GM12892 (cell line): ENCODE results near the gene HSF2BP.
"Not testable (repeated sequence)": the region's sequence is repeated elsewhere in the genome, so short reads cannot be mapped to it uniquely, and the experiment has no call there.

Experiments used
- DNase-seq: peaks from one replicate; pipeline ENCODE4 v3.0.0; 2011; ENCODE audit not compliant: insufficient read length
- FAIRE-seq: peaks from 2 replicates; lab custom pipeline; 2011; peaks lifted over from hg19 to GRCh38; lab: Jason Lieb, UNC
- POLR2A ChIP-seq: IDR thresholded peaks from 2 replicates; pipeline ENCODE4 v1.6.1; 2011; ENCODE audit warnings: low read depth, low read length, control low read depth
- POLR2AphosphoS5 ChIP-seq: IDR thresholded peaks from 2 replicates; pipeline ENCODE4 v1.6.1; 2011; ENCODE audit warnings: low read depth, low read length, control low read depth
- TAF1 ChIP-seq: IDR thresholded peaks from 2 replicates; pipeline ENCODE4 v1.6.1; 2011; ENCODE audit warnings: low read depth, mild to moderate bottlenecking, control low read depth, low read length, borderline replicate concordance

Gene HSF2BP

DNA sequence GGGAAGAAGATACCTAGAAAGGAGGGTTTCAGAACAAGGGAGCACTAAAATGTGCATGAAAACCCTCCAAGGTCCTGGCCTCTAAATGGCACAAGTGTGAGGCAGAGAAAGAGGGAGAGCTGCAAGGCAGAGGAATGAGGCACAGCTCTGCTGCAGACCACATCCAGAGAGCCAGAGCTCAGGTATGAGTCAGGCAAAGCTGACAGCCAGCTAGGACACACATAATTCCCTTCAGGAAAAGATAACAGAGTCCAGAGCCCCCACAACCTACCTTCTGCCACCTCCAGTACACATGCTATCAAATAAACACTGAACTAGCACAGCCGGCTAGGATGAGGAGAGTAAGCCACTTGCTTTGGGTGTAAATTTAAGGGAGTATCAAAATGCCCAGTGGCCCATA is 62.2 kb downstream of the HSF2BP start:
- no peak for FAIRE-seq
- DNase-seq, result no peak
- TF ChIP-seq TAF1, result no peak
- no peak for TF ChIP-seq POLR2A
- no peak for TF ChIP-seq POLR2AphosphoS5

- FAIRE-seq (no peak), DNase-seq (no peak)
- TF ChIP-seq POLR2AphosphoS5, result no peak
- no peak for TF ChIP-seq TAF1
- TF ChIP-seq POLR2A, result no peak
Observed at GRCh38 chr21:43596616-43597015, 62.7 kb downstream of the HSF2BP start.

GRCh38 chr21:43595769-43596168 is 63.5 kb downstream of the HSF2BP start:
- DNase-seq, FAIRE-seq: not testable (repeated sequence)

- DNase-seq (no peak), FAIRE-seq (no peak)
Observed at GRCh38 chr21:43593078-43593477, 66.2 kb downstream of the HSF2BP start.

DNA sequence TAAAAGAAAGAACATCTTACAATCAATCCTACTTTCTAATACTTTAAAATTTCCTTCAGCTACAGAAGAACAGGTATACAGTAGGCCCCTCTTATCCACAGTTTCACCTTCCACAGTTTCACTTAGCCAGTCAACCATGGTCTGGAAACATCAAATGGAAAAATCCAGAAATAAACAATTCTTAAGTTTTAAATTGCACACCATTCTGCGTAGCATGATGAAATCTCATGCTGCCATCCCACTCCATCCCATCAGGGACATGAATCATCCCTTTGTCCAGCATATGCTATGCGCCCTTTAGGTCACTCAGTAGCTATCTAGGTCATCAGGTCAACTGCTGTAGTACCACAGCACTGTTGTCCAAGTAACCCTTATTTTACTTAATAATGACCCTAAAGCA is 67.7 kb downstream of the HSF2BP start:
- FAIRE-seq, result no peak
- no peak for TF ChIP-seq POLR2A
- TF ChIP-seq TAF1, result no peak
- no peak for TF ChIP-seq POLR2AphosphoS5
- no peak for DNase-seq

More at GRCh38 chr21:43593078-43593477, 66.2 kb downstream of the HSF2BP start:
- TF ChIP-seq POLR2AphosphoS5 (no peak), POLR2A (no peak), TAF1 (no peak)

DNA sequence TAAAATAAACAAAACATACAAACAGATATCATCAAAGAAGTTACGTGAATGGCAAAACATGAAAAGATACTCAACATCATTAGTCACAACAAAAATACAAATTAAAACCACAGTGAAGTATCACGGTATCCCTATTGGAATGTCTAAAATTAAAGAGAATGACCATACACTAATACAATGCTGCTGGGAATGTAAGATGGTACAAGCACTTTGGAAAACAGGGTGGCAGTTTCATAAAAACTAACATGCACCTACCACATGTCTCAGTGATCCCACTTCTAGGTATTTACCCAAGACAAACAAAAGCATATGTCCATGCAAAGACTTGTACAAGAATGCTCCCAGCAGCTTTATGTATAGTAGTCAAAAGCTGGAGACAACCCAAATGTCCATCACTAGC is 69.1 kb downstream of the HSF2BP start:
- DNase-seq (no peak), FAIRE-seq (no peak)
- TF ChIP-seq TAF1, result no peak
- no peak for TF ChIP-seq POLR2AphosphoS5
- TF ChIP-seq POLR2A, result no peak

- DNase-seq (no peak), FAIRE-seq (no peak)
- TF ChIP-seq TAF1 (no peak), POLR2A (no peak), POLR2AphosphoS5 (no peak)
Observed at GRCh38 chr21:43588957-43589356, 70.3 kb downstream of the HSF2BP start.

DNA sequence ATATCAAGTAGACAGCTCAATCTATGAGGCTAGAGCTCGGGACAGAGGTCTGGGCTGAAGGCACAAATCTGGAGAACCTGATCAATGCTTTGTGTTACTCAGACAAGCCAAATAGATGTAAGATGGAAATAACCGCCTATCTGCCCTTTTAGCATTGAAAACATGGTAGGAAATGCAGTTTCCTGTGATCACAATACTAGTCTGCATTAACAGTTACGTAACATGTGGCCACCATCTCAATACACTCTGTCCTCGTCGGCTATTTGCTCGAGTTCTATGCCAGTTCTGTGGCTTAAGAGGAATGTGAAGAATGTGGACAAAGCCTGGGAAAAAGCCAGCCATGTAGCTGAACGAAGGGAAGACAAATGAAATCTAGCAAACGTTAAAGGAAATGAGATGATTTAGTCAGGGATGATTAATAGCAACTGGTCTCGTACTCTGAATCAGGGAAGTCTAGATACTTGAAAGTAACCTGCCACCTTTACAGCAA is 73.3 kb downstream of the HSF2BP start:
- FAIRE-seq (peak; percentile 40), DNase-seq (no peak)
- no peak for TF ChIP-seq POLR2AphosphoS5
- no peak for TF ChIP-seq POLR2A
- TF ChIP-seq TAF1, result no peak

- DNase-seq (no peak), FAIRE-seq (no peak)
- TF ChIP-seq POLR2AphosphoS5 (no peak), TAF1 (no peak), POLR2A (no peak)
Observed at GRCh38 chr21:43585514-43585913, 73.8 kb downstream of the HSF2BP start.

DNA sequence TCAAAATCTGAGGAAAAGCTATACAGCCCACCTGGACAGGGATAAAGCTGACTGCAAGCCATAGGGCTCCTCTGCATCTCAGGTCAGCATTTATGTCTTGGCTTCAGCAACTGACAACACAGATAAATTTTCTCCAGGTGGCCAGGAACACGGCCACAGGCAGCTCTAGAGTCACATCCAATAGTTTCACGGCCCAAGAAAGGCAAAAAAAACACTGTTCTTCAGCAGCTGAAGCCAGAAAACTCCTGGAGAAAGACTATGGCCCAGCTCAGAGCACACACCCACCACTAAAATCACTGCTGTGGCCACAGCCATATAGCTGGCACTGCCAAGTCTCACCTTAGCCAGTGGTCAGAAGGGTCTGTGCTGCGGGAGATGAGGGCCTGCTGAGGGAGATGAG is 77.8 kb downstream of the HSF2BP start:
- no peak for TF ChIP-seq TAF1
- TF ChIP-seq POLR2AphosphoS5, result no peak
- no peak for FAIRE-seq
- no peak for DNase-seq

DNA sequence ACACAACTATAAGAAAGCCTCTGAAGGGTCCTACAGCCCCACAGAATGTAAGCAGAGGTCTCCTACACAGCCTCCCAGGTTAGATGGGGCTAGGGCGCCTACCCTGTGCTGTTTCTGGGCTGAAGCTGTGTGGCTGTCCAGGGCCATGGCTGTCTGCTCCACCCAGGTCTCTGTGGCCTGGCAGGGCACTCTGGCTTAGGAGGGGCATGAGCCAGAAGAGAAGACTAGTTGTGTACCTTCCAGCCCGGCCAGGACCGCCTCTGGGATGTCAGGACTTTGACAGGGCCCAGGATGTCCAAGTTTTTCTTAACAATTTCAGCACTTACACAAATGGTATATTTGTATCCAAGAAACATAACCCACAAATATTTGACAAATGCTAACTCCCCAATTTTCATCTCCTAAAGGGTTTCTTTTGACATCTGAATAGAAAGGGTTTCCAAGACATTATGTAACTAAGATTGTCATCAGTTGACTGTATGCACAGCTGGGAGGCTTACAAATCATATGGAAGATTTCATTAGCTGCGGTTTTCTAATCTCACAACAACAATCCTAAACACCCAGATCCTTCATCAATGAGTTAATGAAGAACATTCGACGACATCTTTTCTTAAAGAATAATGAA is 80.5 kb downstream of the HSF2BP start:
- DNase-seq (no peak), FAIRE-seq (no peak)
- no peak for TF ChIP-seq TAF1
- TF ChIP-seq POLR2AphosphoS5, result no peak
- no peak for TF ChIP-seq POLR2A

DNA sequence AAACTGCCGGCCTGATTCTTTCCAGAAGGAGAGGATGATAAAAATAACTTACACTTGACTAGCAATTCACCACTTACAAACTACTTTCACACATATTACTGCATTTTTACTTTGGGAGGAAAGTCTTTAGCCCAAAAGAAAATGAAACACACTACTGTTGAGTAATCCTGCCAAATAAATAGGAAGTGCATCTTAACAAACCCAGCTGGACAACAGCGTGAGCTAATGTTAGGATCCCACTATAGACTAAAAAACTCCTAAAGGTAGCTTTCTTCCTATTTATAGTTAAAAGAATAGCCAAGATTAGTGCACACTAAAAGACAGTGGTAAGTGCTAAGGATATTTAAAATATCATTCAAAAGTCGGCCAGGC is 83.8 kb downstream of the HSF2BP start:
- TF ChIP-seq POLR2AphosphoS5 (no peak), POLR2A (no peak), TAF1 (no peak)
- no peak for FAIRE-seq
- no peak for DNase-seq

DNA sequence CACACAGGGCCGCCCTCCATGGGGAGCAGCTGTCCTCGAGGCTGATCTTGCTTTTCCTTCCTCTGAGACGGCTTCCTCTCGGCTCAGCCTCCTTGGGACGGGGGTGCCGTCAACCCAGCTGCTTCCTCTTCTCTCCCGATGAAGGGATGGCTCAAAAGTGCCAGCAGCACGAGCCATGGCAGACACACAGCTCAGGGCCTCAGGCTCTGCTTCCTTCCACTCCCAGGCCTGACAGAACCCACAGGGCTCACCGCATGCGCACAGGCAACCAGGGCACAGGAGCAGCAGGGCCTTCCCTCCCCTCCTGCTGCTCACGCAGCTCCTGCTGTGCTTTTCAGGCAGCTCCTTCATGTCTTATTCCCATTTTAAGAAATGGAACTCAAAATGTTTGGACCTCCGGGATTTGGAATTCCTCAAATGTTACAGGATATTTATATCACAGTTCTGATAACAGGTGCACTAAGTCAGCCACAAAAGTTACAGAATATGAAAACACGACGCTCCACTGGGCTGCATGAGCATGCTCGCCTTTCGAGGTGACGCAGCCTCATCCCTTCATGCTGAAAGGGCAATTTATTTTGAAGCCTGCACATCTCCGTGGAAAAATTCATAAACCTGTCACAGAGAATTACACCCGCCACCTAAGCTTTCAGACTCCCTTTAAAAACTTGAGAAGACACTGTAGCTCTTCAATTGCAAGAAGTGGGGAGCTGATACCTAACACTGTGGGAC is 84.4 kb downstream of the HSF2BP start:
- DNase-seq, result no peak
- FAIRE-seq, result no peak
- no peak for TF ChIP-seq TAF1
- TF ChIP-seq POLR2AphosphoS5, result no peak
- no peak for TF ChIP-seq POLR2A
